ENCODE data around the gene TTC23L.

DNA sequence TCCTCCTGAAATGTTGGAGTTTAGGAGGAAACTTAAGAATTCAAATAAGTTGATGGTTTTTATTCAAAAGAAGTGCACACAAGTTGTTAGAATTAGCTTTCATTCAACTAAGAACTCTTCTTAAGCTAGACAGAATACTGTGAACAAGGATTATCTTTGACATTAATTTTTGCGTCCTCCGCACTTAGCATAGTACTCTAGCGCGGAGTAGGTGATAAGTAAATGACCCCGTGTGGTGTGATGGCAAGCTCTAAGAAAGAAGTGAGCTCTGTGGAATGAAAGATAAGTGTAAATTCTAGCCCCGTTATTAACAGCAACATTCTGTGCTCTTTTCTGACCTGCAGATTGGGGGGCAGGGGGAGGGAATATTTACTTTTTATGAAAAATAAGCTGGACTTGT is 77.6 kb downstream of the TTC23L start:
- TF ChIP-seq, protein P1, sequence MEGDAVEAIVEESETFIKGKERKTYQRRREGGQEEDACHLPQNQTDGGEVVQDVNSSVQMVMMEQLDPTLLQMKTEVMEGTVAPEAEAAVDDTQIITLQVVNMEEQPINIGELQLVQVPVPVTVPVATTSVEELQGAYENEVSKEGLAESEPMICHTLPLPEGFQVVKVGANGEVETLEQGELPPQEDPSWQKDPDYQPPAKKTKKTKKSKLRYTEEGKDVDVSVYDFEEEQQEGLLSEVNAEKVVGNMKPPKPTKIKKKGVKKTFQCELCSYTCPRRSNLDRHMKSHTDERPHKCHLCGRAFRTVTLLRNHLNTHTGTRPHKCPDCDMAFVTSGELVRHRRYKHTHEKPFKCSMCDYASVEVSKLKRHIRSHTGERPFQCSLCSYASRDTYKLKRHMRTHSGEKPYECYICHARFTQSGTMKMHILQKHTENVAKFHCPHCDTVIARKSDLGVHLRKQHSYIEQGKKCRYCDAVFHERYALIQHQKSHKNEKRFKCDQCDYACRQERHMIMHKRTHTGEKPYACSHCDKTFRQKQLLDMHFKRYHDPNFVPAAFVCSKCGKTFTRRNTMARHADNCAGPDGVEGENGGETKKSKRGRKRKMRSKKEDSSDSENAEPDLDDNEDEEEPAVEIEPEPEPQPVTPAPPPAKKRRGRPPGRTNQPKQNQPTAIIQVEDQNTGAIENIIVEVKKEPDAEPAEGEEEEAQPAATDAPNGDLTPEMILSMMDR (IDR thresholded peaks at IDR 0.05; ENCODE audit: low read depth, low read length): no peak
- no peak for TF ChIP-seq EZH2phosphoT487 (IDR thresholded peaks at IDR 0.05; ENCODE audit: low read depth)
